ENCODE data around the gene CSNK2B.
A peak's percentile ranks its signal among the peaks of the same experiment; 100 is the strongest.

CSNK2B gene

GRCh38 chr6:31660381-31661261, 5.3 kb upstream of the CSNK2B start, which contains the start of gene C6orf47:
Gene C6orf47 (minus strand): TSS chr6:31660778. CDS start chr6:31659947, 831 bp downstream.
- DNase-seq (ENCODE audit: low read depth in 1 of 2, low spot score in 1 of 2), result peak; percentile 32 to 63

- DNase-seq (ENCODE audit: low read depth in 1 of 2, low spot score in 1 of 2), result no peak
These were observed 4.4 kb upstream of the CSNK2B start for GRCh38 chr6:31661262-31662123.

- DNase-seq (ENCODE audit: low read depth in 1 of 2, low spot score in 1 of 2), result no peak
These were observed 3.7 kb upstream of the CSNK2B start for GRCh38 chr6:31662124-31662723.

GRCh38 chr6:31663126-31663960, 2.5 kb upstream of the CSNK2B start:
- no peak for DNase-seq (ENCODE audit: low read depth in 1 of 2, low spot score in 1 of 2)

GRCh38 chr6:31663961-31664789, 1.7 kb upstream of the CSNK2B start:
- DNase-seq (ENCODE audit: low read depth in 1 of 2, low spot score in 1 of 2), result no peak

GRCh38 chr6:31664790-31665500, 935 bp upstream of the CSNK2B start, which contains the start of gene GPANK1:
Gene GPANK1 (minus strand): TSS chr6:31664997. CDS start chr6:31664478, 519 bp downstream.
- DNase-seq (ENCODE audit: low read depth in 1 of 2, low spot score in 1 of 2), result peak; percentile 69 to 90

GRCh38 chr6:31666337-31666965, 571 bp downstream of the CSNK2B start:
- no peak for DNase-seq (ENCODE audit: low read depth in 1 of 2, low spot score in 1 of 2)

- DNase-seq (ENCODE audit: low read depth in 1 of 2, low spot score in 1 of 2), result no peak
These were observed 3.8 kb downstream of the CSNK2B start, which contains the start of gene LY6G5B for GRCh38 chr6:31669676-31670075. Gene LY6G5B (plus strand): TSS chr6:31669976. CDS start chr6:31670951, 975 bp downstream.

- DNase-seq (ENCODE audit: low read depth in 1 of 2, low spot score in 1 of 2), result no peak
These were observed 10.5 kb downstream of the CSNK2B start for GRCh38 chr6:31676322-31676903.

- DNase-seq (ENCODE audit: low read depth in 1 of 2, low spot score in 1 of 2), result no peak
These were observed 11.0 kb downstream of the CSNK2B start for GRCh38 chr6:31676904-31677303.

GRCh38 chr6:31677955-31678354, 12.1 kb downstream of the CSNK2B start:
- DNase-seq (ENCODE audit: low read depth in 1 of 2, low spot score in 1 of 2), result no peak

- peak in 1 of 2 donors; percentile 61 for DNase-seq (ENCODE audit: low read depth in 1 of 2, low spot score in 1 of 2)
These were observed 14.6 kb downstream of the CSNK2B start, which contains the start of gene LY6G5C for GRCh38 chr6:31680226-31681134. Gene LY6G5C (minus strand): TSS chr6:31681067. CDS start chr6:31680373, 694 bp downstream.

GRCh38 chr6:31681135-31681671, 15.3 kb downstream of the CSNK2B start:
- DNase-seq (ENCODE audit: low read depth in 1 of 2, low spot score in 1 of 2), result no peak

GRCh38 chr6:31683591-31683990, 17.7 kb downstream of the CSNK2B start:
- DNase-seq (ENCODE audit: low read depth in 1 of 2, low spot score in 1 of 2), result no peak

- no peak for DNase-seq (ENCODE audit: low read depth in 1 of 2, low spot score in 1 of 2)
These were observed 20.6 kb downstream of the CSNK2B start for GRCh38 chr6:31686483-31686882.

- DNase-seq (ENCODE audit: low read depth in 1 of 2, low spot score in 1 of 2), result no peak
These were observed 21.4 kb downstream of the CSNK2B start for GRCh38 chr6:31687321-31687720.
